GM18499 (cell line): ENCODE measurements around the gene PON1.

Experiments
- ATAC-seq: cut with Tn5 transposase; IDR thresholded peaks from one replicate; pipeline ENCODE4 v1.9.1; 2021; ENCODE audit warnings: moderate number of reproducible peaks; ENCODE audit not compliant: insufficient read depth, unreplicated experiment

PON1 gene

DNA sequence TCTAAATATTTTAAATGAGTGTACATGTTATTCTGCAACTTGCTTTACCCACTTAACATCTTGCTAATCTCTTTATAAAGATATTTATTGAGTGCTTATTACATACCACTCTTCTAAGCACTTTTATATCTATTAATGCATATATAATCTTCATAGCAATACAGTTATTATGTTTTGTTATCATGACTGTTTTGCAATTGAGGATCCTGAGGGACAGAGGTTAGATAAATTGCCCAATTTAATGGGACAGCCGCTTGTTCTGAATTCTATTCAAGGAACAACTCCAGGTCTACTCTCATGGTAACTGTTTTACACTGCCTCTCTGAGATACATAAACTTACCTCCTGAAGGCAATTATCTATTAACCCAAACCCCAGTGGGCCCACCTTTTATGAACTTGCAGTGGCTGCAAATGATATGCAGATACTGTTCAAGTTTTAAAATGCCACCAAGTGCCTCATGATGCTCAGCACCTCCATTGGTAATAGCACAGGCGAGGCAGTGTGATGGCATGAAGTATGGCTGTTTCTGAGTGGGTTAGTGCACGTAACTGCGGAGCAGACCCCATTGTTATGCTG, 60.5 kb downstream of the PON1 start:
- no peak for ATAC-seq

- no peak for ATAC-seq
Measured at GRCh38 chr7:95262875-95263274, 61.5 kb downstream of the PON1 start.

DNA sequence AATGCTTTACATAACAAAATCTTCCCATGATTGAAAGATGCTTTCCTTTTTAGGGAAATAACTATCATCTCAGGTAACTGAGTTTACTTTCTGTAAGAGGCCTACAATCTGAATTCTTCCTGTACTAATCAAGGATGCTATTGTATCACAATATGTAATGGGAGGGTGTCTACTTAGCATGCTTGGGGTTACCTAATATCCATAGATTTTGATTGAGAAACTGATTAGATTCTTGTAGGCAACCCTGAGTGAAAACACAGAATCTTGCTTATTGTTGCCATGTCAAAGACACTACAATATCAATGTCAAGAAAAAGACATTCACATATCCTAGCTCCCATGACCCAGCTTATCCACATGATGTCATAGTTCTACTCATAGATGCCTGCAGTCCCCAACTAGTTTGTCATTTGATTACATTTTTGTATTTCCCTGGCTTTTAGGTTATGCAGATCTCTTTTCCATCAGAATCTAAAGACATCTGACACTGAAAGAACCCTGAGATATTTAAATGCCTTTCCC, 62.4 kb downstream of the PON1 start:
- no peak for ATAC-seq

GRCh38 chr7:95255691-95256090, 68.6 kb downstream of the PON1 start:
- ATAC-seq: no peak

GRCh38 chr7:95253986-95254385, 70.3 kb downstream of the PON1 start:
- no peak for ATAC-seq

GRCh38 chr7:95251966-95252365, 72.4 kb downstream of the PON1 start:
- ATAC-seq: no peak

- ATAC-seq: no peak
Measured at GRCh38 chr7:95250571-95250970, 73.8 kb downstream of the PON1 start.
